HepG2 (cell line): ENCODE measurements around the gene NOL4L. TPM values are rescaled to one million over a fixed set of nuclear protein-coding genes. Genes with fewer than 3 reads are reported as not detected.

ENCODE experiments used
- MXI1 ChIP-seq: IDR thresholded peaks from 3 replicates; pipeline ENCODE4 v1.6.1; 2012; ENCODE audit warnings: low read depth, low read length, inconsistent platforms, borderline replicate concordance
- NRL ChIP-seq: sonication (generic); formaldehyde crosslinking; IDR thresholded peaks from 2 replicates; pipeline ENCODE4 v1.5.0; 2020; ENCODE audit warnings: missing genetic modification reagents, mild to moderate bottlenecking, moderate library complexity, borderline replicate concordance
- SOX5 ChIP-seq: IDR thresholded peaks from 2 replicates; pipeline ENCODE4 v1.6.1; 2016; ENCODE audit warnings: borderline replicate concordance
- SP140L ChIP-seq: sonication (generic); formaldehyde crosslinking; IDR thresholded peaks from 2 replicates; pipeline ENCODE4 v1.4.0; 2020; ENCODE audit warnings: missing genetic modification reagents, borderline replicate concordance
- TBP ChIP-seq: sonication (generic); formaldehyde crosslinking; IDR thresholded peaks from 2 replicates; pipeline ENCODE4 v1.5.0; 2020; ENCODE audit warnings: missing genetic modification reagents
- TMF1 ChIP-seq: sonication (generic); formaldehyde crosslinking; IDR thresholded peaks from 2 replicates; pipeline ENCODE4 v1.8.1; 2022; ENCODE audit warnings: low read depth, missing genetic modification reagents
- ZNF407 ChIP-seq: sonication (generic); formaldehyde crosslinking; IDR thresholded peaks from one replicate; pipeline ENCODE4 v1.5.1; 2020; ENCODE audit warnings: mild to moderate bottlenecking, missing genetic modification reagents; ENCODE audit errors: not compliant biosample characterization
- ZNF780A ChIP-seq: sonication (generic); formaldehyde crosslinking; IDR thresholded peaks from 2 replicates; pipeline ENCODE4 v1.8.0; 2022; ENCODE audit warnings: mild to moderate bottlenecking, missing genetic modification reagents, moderate library complexity
- ZSCAN29 ChIP-seq: sonication (generic); formaldehyde crosslinking; conservative IDR thresholded peaks from 2 replicates; pipeline ENCODE4 v1.4.0; 2020; ENCODE audit warnings: mild to moderate bottlenecking, missing genetic modification reagents
- polyA plus RNA-seq, 8 experiments: library from polyadenylated mRNA; depleted of rRNA in 3 of 8; stranded (reverse) in 7 of 8; unstranded in 1 of 8; fragments of >200 nt; fragmentation: Illumina TruSeq in 4 of 8; extraction: Trizol in 4 of 8; gene quantifications; 2 replicates each; pipeline versions ENCODE4 v1.2.1 to v1.2.3, GENCODE V29; 2011 to 2016; ENCODE audit warnings: low read depth in 4 of 8, missing spikeins in 1 of 8, mixed read lengths in 1 of 8; ENCODE audit not compliant: insufficient read depth in 1 of 8
- total RNA-seq, 5 experiments: library from RNA; depleted of rRNA; stranded (reverse); fragments of >200 nt; fragmentation: Illumina TruSeq; extraction: Trizol; gene quantifications; 2 replicates each; pipeline ENCODE4 v1.2.3, GENCODE V29; 2016; ENCODE audit warnings: low read depth in 1 of 5
- TF ChIP-seq, protein P1 (sequence below): sonication (generic); formaldehyde crosslinking; IDR thresholded peaks from 2 replicates; pipeline ENCODE4 v1.4.0; 2020; ENCODE audit warnings: missing genetic modification reagents
- TF ChIP-seq, protein P2 (sequence below): sonication (generic); formaldehyde crosslinking; IDR thresholded peaks from 2 replicates; pipeline ENCODE4 v1.5.0; 2020; ENCODE audit warnings: missing genetic modification reagents

Gene NOL4L
- total and polyA plus RNA-seq, 2 of the 13 experiments (the other 11 are each of a cell fraction or from before 2014, with no cell fraction given), result 16.6 to 35.4 TPM

- TF ChIP-seq, protein P1, sequence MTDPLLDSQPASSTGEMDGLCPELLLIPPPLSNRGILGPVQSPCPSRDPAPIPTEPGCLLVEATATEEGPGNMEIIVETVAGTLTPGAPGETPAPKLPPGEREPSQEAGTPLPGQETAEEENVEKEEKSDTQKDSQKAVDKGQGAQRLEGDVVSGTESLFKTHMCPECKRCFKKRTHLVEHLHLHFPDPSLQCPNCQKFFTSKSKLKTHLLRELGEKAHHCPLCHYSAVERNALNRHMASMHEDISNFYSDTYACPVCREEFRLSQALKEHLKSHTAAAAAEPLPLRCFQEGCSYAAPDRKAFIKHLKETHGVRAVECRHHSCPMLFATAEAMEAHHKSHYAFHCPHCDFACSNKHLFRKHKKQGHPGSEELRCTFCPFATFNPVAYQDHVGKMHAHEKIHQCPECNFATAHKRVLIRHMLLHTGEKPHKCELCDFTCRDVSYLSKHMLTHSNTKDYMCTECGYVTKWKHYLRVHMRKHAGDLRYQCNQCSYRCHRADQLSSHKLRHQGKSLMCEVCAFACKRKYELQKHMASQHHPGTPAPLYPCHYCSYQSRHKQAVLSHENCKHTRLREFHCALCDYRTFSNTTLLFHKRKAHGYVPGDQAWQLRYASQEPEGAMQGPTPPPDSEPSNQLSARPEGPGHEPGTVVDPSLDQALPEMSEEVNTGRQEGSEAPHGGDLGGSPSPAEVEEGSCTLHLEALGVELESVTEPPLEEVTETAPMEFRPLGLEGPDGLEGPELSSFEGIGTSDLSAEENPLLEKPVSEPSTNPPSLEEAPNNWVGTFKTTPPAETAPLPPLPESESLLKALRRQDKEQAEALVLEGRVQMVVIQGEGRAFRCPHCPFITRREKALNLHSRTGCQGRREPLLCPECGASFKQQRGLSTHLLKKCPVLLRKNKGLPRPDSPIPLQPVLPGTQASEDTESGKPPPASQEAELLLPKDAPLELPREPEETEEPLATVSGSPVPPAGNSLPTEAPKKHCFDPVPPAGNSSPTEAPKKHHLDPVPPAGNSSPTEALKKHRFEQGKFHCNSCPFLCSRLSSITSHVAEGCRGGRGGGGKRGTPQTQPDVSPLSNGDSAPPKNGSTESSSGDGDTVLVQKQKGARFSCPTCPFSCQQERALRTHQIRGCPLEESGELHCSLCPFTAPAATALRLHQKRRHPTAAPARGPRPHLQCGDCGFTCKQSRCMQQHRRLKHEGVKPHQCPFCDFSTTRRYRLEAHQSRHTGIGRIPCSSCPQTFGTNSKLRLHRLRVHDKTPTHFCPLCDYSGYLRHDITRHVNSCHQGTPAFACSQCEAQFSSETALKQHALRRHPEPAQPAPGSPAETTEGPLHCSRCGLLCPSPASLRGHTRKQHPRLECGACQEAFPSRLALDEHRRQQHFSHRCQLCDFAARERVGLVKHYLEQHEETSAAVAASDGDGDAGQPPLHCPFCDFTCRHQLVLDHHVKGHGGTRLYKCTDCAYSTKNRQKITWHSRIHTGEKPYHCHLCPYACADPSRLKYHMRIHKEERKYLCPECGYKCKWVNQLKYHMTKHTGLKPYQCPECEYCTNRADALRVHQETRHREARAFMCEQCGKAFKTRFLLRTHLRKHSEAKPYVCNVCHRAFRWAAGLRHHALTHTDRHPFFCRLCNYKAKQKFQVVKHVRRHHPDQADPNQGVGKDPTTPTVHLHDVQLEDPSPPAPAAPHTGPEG (CRISPR knock-in tag), result peak; percentile 33; the same call in 1 of the 2 replicates
- TF ChIP-seq MXI1 (no peak), ZNF780A (CRISPR knock-in tag) (no peak), TBP (CRISPR knock-in tag) (no peak), SP140L (CRISPR knock-in tag) (no peak), ZSCAN29 (CRISPR knock-in tag) (no peak), ZNF407 (CRISPR knock-in tag) (no peak), NRL (CRISPR knock-in tag) (peak; percentile 77; the same call in 1 of the 2 replicates), TMF1 (no peak), SOX5 (CRISPR knock-in tag) (no peak)
- TF ChIP-seq, protein P2, sequence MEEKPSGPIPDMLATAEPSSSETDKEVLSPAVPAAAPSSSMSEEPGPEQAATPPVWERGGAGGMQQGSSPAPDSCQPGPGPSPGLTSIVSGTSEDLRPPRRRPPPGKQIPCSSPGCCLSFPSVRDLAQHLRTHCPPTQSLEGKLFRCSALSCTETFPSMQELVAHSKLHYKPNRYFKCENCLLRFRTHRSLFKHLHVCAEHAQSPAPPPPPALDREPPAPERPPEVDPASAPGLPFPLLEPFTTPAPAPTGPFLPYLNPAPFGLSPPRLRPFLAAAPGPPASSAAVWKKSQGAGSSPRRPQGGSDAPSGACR (CRISPR knock-in tag), result peak; percentile 7; the same call in 1 of the 2 replicates
Measured at GRCh38 chr20:32570401-32571190, 14.5 kb downstream of the NOL4L start (continued).
